A172 (cell line): Measurements from ENCODE around the gene CDC14B. TPM values are rescaled to one million over a fixed set of nuclear protein-coding genes. Genes with fewer than 3 reads are reported as not detected.

Experiments
- DNase-seq: peaks from one replicate; pipeline ENCODE4 v3.0.0-alpha.2; 2015; ENCODE audit warnings: low spot score
- total RNA-seq: library from RNA; depleted of rRNA; stranded (reverse); fragments of >200 nt; shearing (Covaris generic); gene quantifications from 2 replicates; pipeline ENCODE4 v1.2.3, GENCODE V29; 2014

The CDC14B gene
- total RNA-seq, 1 experiment from 2014 or later = 27.1 TPM

DNA sequence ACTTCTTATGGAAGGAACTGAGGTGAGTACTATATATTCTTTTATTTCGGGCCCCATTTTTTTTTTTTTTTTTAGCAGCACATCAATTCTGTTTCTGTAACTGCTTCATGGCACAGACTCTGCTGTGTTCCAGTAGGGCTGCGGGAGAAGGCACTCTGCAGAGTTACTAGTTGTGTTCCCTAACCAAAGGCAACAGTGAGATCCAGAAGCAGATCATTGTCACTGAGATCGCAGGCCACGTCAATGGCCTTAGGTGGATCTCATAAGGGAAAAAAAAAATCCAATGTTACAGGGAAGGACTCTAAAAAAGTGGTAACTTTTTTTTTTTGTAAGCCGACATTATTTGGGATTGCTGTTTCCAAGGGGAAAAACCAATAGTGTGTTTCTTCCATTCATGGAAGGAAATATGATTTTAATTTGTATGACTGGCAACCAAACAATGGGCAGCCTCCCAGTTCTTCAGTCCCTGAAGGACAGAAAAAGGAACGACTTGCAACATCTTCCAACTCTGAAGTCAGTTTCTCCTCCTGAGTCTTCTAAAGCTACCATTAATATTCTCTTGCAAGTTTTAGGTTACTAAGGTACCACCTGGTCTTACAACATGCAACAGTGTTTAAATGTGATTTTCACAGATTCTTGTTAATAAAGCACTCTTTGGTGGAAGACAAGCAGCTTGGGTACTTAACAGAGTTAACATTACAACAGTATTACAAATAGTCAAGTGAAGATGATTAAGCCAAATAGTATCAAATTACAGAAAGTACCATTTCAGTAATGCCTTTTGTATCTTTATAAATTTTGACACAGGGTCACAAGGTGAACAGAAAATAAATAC, 116.9 kb downstream of the CDC14B start:
- no peak for DNase-seq

GRCh38 chr9:96501633-96502538, 117.8 kb downstream of the CDC14B start:
- no peak for DNase-seq

DNA sequence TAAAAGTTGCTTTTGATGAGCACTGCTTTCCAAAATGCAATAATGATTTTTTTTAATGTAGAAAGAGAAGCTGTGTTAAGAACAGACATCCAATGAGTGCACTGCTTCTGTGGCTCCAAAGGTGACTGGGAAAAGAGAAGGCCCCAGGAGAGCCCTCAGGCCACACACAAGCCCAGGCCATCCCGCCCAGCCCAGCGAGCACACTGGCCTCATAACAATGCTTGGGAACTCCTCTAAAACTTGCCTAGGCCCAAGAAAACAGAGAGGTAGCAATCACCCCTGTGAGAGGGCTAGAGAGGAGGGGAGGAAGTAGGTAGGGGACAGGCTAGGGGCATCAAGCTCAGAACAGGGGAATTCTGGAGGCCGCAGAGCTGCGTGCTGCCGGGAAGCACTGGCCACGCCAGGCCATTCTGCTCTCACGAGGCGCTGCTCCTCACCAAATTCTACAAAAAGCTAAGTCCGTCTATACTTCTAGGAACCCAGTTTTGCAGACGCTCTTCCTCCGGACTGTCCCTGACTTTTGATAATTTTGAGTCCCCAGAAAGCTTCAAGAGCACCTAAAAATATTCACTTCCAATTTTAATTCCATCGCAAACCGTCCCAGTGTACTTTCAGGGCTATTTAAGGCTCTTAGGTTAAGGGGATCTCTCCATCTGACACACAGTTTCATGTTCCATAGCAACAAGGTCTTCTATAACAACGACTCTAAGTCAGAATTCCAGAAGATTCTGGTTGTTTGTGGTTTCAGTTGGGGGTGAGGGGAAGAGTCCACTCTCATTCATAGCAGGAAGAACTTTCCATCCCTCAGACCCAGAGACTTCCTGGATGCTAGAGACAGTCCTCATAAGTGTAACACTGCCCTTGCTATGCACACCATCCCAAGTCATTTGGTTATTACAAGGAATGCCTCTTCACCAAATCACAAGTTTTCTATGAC, 118.7 kb downstream of the CDC14B start:
- peak; percentile 8 for DNase-seq

- DNase-seq = no peak
Measured at GRCh38 chr9:96499257-96499656, 120.4 kb downstream of the CDC14B start.

DNA sequence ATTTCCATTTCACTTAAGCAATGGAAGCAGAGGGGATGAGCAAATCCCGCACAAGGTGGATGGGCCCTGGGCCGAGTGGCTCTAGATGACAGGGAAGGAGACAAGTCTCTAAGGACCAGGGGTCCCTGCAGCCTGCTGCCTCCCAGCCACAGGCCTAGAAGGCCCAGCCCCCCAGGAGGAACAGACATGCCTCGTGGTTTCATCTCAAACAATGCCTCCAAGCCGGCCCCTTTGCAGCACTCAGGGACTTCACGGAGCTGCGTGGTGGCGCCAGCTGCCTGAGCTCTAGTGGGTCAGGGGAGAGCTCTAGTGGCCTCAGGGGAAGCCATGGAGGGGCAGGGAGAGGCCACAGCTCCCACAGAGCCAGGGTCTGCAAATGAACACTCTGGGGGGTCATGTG, 120.8 kb downstream of the CDC14B start:
- no peak for DNase-seq

GRCh38 chr9:96497117-96497399, 122.6 kb downstream of the CDC14B start:
- DNase-seq = no peak

DNA sequence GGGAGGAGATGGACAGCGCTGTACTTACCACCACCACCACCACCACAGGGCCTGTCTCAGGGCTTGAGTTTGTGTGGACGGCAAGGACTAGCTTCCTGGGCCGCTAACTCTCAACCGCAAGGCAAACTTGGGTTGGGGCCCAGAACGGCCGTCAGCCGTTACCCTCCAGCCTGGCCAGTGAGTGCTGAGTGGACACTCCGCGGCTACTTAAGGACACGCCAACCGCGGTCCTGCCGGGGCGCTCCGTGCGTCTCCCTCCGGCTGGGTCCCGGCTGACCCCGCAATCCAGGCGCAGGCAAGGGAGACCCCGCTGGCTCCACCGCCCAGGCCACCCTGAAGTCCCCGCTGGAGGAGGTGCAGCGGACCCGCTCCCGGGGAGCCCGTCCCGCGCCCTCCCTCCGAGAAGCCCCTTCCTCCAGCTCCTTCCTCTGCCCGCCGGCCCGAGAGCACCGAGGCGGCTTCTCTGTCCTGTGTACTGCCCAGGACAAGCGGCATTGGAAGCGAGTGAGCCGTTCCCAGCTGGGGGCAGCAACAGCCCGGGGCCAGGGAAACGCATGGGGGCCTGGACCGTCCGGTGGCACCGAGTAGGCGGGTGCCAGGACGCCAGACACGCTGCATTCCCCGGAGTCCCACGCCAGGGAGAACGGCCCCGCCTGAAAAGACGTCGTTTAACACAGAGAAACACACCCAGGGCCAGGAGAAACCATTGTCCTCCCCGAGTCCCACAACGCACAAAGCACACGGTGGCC, 123.1 kb downstream of the CDC14B start:
- DNase-seq = no peak

GRCh38 chr9:96495341-96495740, 124.3 kb downstream of the CDC14B start:
- DNase-seq = peak; percentile 14

DNA sequence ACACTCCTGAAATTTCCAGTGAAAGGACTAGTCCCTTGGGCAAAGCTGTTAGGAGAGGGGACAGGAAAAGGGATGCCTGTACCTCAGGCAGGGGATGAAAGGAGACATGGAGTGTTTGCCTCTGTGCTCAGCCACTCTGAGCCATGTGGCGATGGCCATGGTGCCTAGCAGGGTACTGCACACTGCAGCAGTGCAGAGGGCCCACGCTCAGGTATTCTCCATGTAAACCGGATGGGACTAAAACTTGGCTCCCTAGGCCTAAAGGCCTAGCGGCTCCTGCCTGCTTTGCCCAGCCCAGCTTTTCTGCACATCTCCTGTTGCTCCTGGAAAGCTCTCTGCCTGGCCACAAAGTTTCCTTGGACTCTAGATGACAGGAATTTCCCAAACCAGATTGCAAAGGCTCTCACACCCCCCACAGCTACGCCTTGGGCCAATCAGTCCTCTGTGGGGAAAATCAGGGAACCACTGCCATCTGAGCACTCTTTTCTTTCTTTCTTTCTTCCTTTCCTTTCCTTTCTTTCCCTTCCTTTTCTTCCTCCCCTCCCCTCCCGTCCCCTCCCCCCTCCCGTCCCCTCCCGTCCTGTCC, 125.3 kb downstream of the CDC14B start:
- no peak for DNase-seq

- no peak for DNase-seq
Measured at GRCh38 chr9:96493757-96494156, 125.9 kb downstream of the CDC14B start.

DNA sequence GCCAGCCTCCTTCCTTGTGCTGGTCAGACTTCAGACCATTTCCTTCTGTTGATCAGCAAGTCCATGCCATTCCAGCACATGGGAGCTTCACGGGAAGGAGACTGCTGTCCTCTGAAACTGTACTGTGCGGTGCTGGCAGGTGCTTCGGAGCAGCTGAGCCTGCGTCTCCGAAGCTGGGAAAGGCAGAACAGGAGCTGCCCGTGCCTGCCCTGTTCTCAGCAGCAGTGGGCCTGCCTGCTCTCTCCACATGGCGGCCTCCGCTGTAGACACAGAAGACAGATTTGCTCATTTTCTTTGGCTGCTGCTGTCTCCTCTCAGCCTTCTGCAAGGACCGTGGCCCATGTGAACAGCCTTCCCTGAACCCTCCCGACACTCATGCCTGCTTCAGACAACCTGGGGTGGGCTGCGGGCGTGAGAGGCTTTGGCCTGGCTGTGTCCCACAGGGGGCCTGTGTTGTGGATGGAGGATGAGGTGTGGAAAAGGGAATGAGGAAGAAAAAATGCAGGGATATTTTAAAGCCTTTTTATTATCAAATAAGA, 126.6 kb downstream of the CDC14B start:
- DNase-seq = no peak

- DNase-seq = no peak
Measured at GRCh38 chr9:96491880-96492525, 127.6 kb downstream of the CDC14B start.

DNA sequence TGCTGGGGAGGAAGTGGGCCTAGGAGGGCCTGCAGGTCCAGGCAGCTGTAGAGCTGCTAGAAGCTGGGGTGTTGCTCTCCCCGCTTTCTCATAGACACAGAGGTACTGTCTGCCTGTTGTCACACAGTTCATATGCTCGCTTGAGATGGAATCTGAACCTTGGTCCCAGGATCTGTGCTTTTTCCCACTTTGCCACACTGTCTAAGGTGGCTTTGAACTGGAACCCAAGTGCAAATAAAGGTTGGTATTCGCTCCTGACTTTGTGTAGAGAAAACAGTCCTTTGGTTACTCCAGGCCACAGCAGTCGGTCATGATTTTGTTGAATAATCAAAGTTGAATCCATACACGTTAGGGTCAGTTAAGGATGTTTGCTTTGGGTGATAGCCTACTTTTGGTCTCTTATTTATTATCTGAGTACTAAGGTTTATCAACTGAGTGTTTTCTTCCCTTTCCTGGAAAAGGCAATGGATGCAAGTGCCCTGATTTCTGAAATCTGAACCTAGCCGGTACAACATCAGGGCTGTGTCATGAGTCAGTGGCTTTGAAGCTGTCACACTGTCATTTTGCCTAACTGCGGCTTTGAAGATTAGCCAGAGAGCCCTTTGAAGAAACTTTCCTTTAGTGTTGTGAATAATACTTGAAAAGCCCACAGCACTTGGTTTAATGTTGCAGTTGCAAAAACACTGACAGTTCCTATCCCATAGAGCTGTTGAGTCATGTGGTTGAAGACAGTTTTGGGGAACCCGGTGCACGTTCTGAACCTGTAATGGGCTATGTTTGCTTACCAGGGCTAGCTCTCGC, 128.4 kb downstream of the CDC14B start:
- no peak for DNase-seq

GRCh38 chr9:96490534-96491078, 129.0 kb downstream of the CDC14B start:
- DNase-seq = no peak

- DNase-seq = no peak
Measured at GRCh38 chr9:96489482-96489979, 130.1 kb downstream of the CDC14B start.

DNA sequence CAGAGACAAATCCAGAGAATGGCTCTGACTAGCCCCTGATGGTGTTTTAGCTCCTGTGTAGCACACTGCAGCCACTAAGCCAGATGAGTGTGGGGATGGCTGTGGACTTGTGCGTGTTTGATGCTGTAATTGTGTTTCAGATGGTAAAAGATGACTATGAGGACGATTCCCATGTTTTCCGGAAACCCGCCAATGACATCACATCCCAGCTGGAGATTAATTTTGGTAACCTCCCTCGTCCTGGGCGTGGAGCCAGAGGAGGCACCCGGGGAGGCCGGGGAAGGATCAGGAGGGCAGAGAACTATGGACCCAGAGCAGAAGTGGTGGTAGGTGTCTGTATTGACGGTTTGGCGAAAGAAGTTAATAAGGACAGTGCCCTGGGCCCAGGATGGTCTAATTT, 131.7 kb downstream of the CDC14B start:
- no peak for DNase-seq

DNA sequence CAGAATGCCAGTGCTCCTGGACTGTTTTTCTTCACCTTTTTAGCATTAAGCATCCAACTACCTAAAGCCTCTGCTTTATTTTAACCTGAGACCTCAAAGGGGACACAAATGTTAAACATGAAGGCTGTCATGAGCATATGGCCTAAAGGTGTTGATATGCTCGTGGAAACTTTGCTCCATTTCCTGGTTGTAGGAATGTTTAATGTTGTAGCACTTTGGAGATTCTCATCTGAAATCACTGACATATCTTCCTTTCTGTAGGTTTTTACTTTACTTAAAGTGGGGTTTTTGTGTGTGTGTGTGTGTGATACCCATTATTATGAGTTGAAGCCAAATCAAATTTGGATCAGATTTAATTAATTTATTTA, 132.6 kb downstream of the CDC14B start:
- DNase-seq = no peak

DNA sequence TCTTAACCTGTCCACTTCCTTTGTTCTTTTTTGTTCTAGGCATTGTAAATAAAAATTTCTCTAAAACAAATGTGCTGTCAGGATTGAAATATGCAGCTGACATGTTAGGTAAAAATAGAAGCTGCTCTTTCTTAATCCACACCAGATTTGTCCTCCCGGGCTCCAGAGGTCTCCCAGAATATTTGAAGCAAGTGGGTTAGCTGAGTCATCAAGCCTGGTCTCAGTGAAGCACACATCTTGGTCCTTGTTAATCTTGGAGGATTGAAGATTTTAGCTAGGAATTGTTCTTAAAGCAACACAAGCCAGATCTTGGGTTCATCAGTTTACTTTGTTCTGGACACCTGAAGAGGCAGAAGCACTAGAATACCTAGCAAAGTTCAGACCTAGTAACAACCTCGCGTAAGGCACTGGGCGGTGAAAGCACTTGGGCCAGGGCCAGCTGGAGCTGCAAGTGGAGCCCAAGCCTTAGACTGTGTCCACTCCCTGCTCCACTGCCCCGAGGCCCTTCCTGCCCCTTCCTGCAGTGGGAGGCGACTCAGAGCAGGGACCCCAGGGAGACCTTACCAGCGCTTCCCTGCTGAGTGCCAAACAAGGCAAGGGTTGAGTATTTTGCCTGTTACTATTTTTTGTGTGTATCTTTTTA, 133.1 kb downstream of the CDC14B start:
- DNase-seq = peak; percentile 54
